Loucy (cell line): ENCODE measurements around the gene TAF4.

Experiments
- H2AFZ ChIP-seq: fragments of 200-600 bp; sonication (generic); 2 replicates; pipeline ENCODE4 v1.6.0; 2016; ENCODE audit warnings: antibody characterized with exemption, mild to moderate bottlenecking, low read length, moderate library complexity
- H3F3A ChIP-seq: fragments of 200-600 bp; 2 replicates; pipeline ENCODE4 v1.6.0; 2016; ENCODE audit warnings: antibody characterized with exemption, low read depth, mild to moderate bottlenecking
- H3K27me3 ChIP-seq: fragments of 200-600 bp; sonication (generic); 2 replicates; pipeline ENCODE4 v1.6.1; 2014; ENCODE audit warnings: low read length, mild to moderate bottlenecking; ENCODE audit not compliant: insufficient read depth, poor library complexity, severe bottlenecking
- H3K36me3 ChIP-seq: fragments of 200-600 bp; sonication (generic); 2 replicates; pipeline ENCODE4 v1.6.1; 2016; ENCODE audit warnings: low read length; ENCODE audit not compliant: insufficient read depth
- H3K4me1 ChIP-seq: fragments of 200-600 bp; sonication (generic); 2 replicates; pipeline ENCODE4 v1.5.1; 2014; ENCODE audit warnings: low read length, mild to moderate bottlenecking; ENCODE audit not compliant: insufficient read depth, poor library complexity, severe bottlenecking
- H3K4me2 ChIP-seq: fragments of 200-600 bp; sonication (generic); 2 replicates; pipeline ENCODE4 v1.6.0; 2014; ENCODE audit warnings: antibody characterized with exemption, low read length, low read depth, mild to moderate bottlenecking; ENCODE audit not compliant: poor library complexity, severe bottlenecking
- H3K4me3 ChIP-seq: fragments of 200-600 bp; sonication (generic); 2 replicates; pipeline ENCODE4 v1.5.1; 2014; ENCODE audit warnings: low read length, mild to moderate bottlenecking, mixed read lengths; ENCODE audit not compliant: poor library complexity, severe bottlenecking
- H3K79me2 ChIP-seq: fragments of 200-600 bp; sonication (generic); 2 replicates; pipeline ENCODE4 v1.6.1; 2014; ENCODE audit warnings: low read length; ENCODE audit not compliant: insufficient read depth
- H3K9ac ChIP-seq: fragments of 200-600 bp; sonication (generic); 2 replicates; pipeline ENCODE4 v1.6.0; 2014; ENCODE audit warnings: mild to moderate bottlenecking, low read depth, low read length, moderate library complexity; ENCODE audit not compliant: poor library complexity, severe bottlenecking
- H3K9me2 ChIP-seq: fragments of 200-600 bp; sonication (generic); replicated peaks from 2 replicates; pipeline ENCODE4 v1.6.1; 2016; ENCODE audit warnings: low read depth, low read length, mixed read lengths
- H3K9me3 ChIP-seq: fragments of 200-600 bp; sonication (generic); 2 replicates; pipeline ENCODE4 v1.6.1; 2014; ENCODE audit warnings: mild to moderate bottlenecking, antibody characterized with exemption, low read length, low read depth; ENCODE audit not compliant: insufficient read depth
- H4K20me1 ChIP-seq: fragments of 200-600 bp; sonication (generic); 2 replicates; pipeline ENCODE4 v1.6.0; 2014; ENCODE audit warnings: antibody characterized with exemption, low read length, mild to moderate bottlenecking; ENCODE audit not compliant: insufficient read depth, poor library complexity, severe bottlenecking
- CTCF ChIP-seq: fragments of 200-600 bp; sonication (generic); conservative IDR thresholded peaks from 2 replicates; pipeline ENCODE4 v1.5.1; 2014; ENCODE audit warnings: mild to moderate bottlenecking, antibody characterized with exemption, low read length
- EZH2phosphoT487 ChIP-seq: fragments of 200-600 bp; IDR thresholded peaks from 2 replicates; pipeline ENCODE4 v1.6.1; 2018; ENCODE audit warnings: antibody characterized with exemption, mild to moderate bottlenecking, moderate library complexity, borderline replicate concordance

Gene TAF4

GRCh38 chr20:61937963-61938838 is 127.5 kb downstream of the TAF4 start:
- H3K9me2 ChIP-seq = no peaks in the 10 kb centered on the region
- H3K36me3 ChIP-seq = no peaks in the 10 kb centered on the region
- no peak overlapping the region for H3K4me2 ChIP-seq
- H3K9ac ChIP-seq = no peak overlapping the region
- H3K4me3 ChIP-seq = no peak overlapping the region
- no peaks in the 10 kb centered on the region for H3K79me2 ChIP-seq
- H3K27me3 ChIP-seq = no peaks in the 10 kb centered on the region
- no peaks in the 10 kb centered on the region for H4K20me1 ChIP-seq
- TF ChIP-seq EZH2phosphoT487 = no peak
- TF ChIP-seq CTCF = no peak
- no peaks in the 10 kb centered on the region for H3K4me1 ChIP-seq
- H3F3A ChIP-seq = no peaks in the 10 kb centered on the region
- no peaks in the 10 kb centered on the region for H3K9me3 ChIP-seq
- H2AFZ ChIP-seq = no peak overlapping the region

- H2AFZ ChIP-seq = no peak overlapping the region
- no peak overlapping the region for H3K4me2 ChIP-seq
- no peak overlapping the region for H3K9ac ChIP-seq
- H3K4me1 ChIP-seq = no peaks in the 10 kb centered on the region
- no peaks in the 10 kb centered on the region for H4K20me1 ChIP-seq
- H3K36me3 ChIP-seq = no peaks in the 10 kb centered on the region; the same call in 1 of the 2 replicates
- no peaks in the 10 kb centered on the region for H3K9me3 ChIP-seq
- no peaks in the 10 kb centered on the region for H3K9me2 ChIP-seq
- no peaks in the 10 kb centered on the region for H3K27me3 ChIP-seq
- no peaks in the 10 kb centered on the region for H3K79me2 ChIP-seq
- no peak for TF ChIP-seq EZH2phosphoT487
- no peak for TF ChIP-seq CTCF
- H3K4me3 ChIP-seq = no peak overlapping the region
- H3F3A ChIP-seq = no peaks in the 10 kb centered on the region
Measured at GRCh38 chr20:61937146-61937962, 128.3 kb downstream of the TAF4 start.

GRCh38 chr20:61936701-61937131 is 129.0 kb downstream of the TAF4 start:
- Histone ChIP-seq H4K20me1 (no peaks in the 10 kb centered on the region), H3F3A (no peaks in the 10 kb centered on the region), H3K9me3 (no peaks in the 10 kb centered on the region), H3K9ac (no peak overlapping the region), H3K79me2 (no peaks in the 10 kb centered on the region), H3K4me2 (no peak overlapping the region), H3K36me3 (no peaks in the 10 kb centered on the region; the same call in 1 of the 2 replicates), H2AFZ (no peak overlapping the region), H3K4me3 (no peak overlapping the region), H3K4me1 (no peaks in the 10 kb centered on the region), H3K9me2 (no peaks in the 10 kb centered on the region), H3K27me3 (no peaks in the 10 kb centered on the region)
- no peak for TF ChIP-seq EZH2phosphoT487
- TF ChIP-seq CTCF = no peak
